HG02852 (cell line): ENCODE data around the gene CDK2AP2.
"Not testable (repeated sequence)": the region's sequence is repeated elsewhere in the genome, so short reads cannot be mapped to it uniquely, and the experiment has no call there.

ENCODE experiments used
- ATAC-seq: cut with Tn5 transposase; IDR thresholded peaks from one replicate; pipeline ENCODE4 v1.9.1; 2021; ENCODE audit warnings: mild to moderate bottlenecking, moderate library complexity; ENCODE audit not compliant: unreplicated experiment

The CDK2AP2 gene

GRCh38 chr11:67524480-67524808, 16.5 kb upstream of the CDK2AP2 start:
- ATAC-seq: no peak

GRCh38 chr11:67523556-67524479, 15.9 kb upstream of the CDK2AP2 start:
- no peak for ATAC-seq

- no peak for ATAC-seq
Measured at GRCh38 chr11:67522844-67523555, 15.0 kb upstream of the CDK2AP2 start, which contains the start of gene CABP2. TSS of gene CABP2 (minus strand) at chr11:67523446. CDS start at chr11:67523326, 120 bp downstream.

- ATAC-seq: no peak
Measured at GRCh38 chr11:67522338-67522737, 14.4 kb upstream of the CDK2AP2 start.

- ATAC-seq: no peak
Measured at GRCh38 chr11:67521924-67522323, 14.0 kb upstream of the CDK2AP2 start.

- no peak for ATAC-seq
Measured at GRCh38 chr11:67520856-67521824, 13.2 kb upstream of the CDK2AP2 start.

GRCh38 chr11:67519726-67520125, 11.8 kb upstream of the CDK2AP2 start:
- no peak for ATAC-seq

GRCh38 chr11:67517784-67518552, 10.0 kb upstream of the CDK2AP2 start:
- ATAC-seq: no peak

GRCh38 chr11:67516806-67517205, 8.8 kb upstream of the CDK2AP2 start:
- no peak for ATAC-seq

- ATAC-seq: no peak
Measured at GRCh38 chr11:67514116-67514515, 6.2 kb upstream of the CDK2AP2 start.

- not testable (repeated sequence) for ATAC-seq
Measured at GRCh38 chr11:67511558-67511957, 3.6 kb upstream of the CDK2AP2 start.

- no peak for ATAC-seq
Measured at GRCh38 chr11:67510023-67510345, 2.0 kb upstream of the CDK2AP2 start.

- peak; percentile 32 for ATAC-seq
Measured at GRCh38 chr11:67508486-67509121, 642 bp upstream of the CDK2AP2 start.

GRCh38 chr11:67507242-67507863, 609 bp downstream of the CDK2AP2 start:
- no peak for ATAC-seq

- ATAC-seq: no peak
Measured at GRCh38 chr11:67506426-67507051, 1.4 kb downstream of the CDK2AP2 start.

GRCh38 chr11:67505605-67506396, 2.2 kb downstream of the CDK2AP2 start:
- ATAC-seq: no peak

GRCh38 chr11:67504950-67505581, 2.9 kb downstream of the CDK2AP2 start, which contains the start of gene PITPNM1:
TSS of gene PITPNM1 (minus strand) at chr11:67505363. CDS start at chr11:67504180, 1,183 bp downstream.
- peak; percentile 27 for ATAC-seq
